GM19193 (cell line): ENCODE results near the gene PACRG.

ENCODE experiments used
- POLR2A ChIP-seq: IDR thresholded peaks from 4 replicates; pipeline ENCODE4 v1.6.1; 2011; ENCODE audit not compliant: insufficient read depth, insufficient read length; ENCODE audit errors: extremely low read depth

Gene PACRG

DNA sequence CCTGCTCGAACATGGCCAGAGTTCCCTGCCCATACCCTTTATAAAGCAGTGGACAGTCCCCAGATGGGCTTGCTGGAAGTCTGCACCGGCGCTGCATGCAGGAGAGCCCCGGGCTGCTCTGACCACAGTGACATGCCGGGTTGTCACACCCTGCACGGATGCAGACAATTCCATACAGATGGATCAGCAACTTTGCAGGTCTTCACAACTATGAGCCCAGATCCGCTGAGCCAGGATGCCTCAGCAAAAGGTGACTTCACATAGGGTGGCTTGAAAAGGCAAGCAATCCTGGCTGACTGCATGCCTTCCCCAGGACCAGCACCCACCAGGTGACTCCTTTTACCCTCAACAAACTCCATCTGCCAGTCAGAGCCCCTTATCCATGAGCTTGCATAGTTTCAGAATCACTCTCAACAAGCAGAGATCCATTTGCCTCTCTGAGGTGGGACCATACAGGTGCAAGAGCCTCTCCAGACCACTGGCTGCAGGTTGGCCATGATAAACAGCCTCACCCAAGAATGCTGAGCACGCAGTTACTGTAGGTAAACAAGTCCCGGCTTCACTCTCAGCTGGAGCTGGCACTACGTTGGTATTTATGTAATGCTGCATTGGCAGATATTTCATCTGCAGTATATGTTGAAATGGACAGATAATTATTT is 503.7 kb downstream of the PACRG start:
- TF ChIP-seq POLR2A = no peak

DNA sequence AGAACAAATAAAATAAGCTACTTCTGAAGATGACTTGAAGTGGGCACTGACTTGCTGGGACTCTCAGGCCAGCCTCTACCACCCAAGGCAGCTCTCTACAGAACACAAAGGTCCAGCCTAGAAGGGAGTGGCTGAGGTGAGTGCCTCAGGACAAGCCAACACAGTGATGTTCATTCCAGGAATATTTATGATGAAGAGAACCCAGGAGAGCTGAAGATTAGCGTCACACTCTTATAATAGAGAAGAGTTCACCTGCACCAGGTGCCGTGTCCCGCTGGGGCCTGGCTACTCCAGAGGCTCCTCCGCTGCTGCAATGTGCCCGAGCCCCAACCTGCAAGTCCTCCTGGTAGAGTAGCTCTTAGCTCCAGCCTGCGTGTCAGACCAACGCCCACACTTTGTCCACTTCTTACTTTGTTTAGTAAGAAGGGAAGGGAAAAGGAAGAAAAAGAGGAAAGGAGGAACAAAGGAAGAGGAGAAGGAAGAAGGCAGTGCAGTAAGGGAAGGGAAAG is 504.3 kb downstream of the PACRG start:
- no peak for TF ChIP-seq POLR2A

DNA sequence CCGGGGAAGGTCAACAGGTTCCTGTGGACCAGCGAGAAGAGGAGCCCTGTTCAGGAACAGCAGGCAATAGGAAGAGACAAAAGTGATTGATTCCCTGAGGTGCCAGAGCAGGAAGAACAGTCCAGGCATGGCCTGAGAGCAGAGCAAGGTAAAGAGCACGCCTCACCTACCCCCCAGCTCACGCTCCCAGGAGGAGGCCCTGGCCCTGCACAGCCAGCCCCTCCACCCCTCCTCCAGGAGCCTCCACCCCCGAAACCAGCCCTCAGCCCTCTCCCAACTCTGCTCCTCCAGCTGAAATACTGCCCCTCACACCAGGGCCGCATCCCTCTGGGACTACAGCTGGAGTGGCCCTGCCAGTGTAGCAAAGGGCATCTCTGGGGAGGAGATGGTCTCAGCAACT is 504.9 kb downstream of the PACRG start:
- no peak for TF ChIP-seq POLR2A

DNA sequence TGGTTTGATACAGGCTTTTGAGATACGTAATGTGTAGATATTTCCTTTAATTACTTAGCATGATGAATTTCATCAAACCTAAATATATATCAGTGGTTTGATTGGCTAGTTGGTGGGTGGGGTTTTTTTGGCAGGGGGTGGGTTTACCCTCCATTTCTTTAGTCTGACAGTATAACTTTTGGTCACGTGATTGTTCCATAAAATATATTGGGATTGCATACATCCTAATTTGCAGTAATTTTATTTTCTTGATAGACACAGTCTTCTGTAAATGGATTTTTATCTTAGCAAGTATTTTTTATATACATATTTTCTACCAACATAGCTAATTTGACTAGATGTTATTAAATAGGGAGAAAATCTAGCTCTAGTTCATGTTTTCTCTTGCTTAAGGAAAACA is 509.3 kb downstream of the PACRG start:
- no peak for TF ChIP-seq POLR2A

DNA sequence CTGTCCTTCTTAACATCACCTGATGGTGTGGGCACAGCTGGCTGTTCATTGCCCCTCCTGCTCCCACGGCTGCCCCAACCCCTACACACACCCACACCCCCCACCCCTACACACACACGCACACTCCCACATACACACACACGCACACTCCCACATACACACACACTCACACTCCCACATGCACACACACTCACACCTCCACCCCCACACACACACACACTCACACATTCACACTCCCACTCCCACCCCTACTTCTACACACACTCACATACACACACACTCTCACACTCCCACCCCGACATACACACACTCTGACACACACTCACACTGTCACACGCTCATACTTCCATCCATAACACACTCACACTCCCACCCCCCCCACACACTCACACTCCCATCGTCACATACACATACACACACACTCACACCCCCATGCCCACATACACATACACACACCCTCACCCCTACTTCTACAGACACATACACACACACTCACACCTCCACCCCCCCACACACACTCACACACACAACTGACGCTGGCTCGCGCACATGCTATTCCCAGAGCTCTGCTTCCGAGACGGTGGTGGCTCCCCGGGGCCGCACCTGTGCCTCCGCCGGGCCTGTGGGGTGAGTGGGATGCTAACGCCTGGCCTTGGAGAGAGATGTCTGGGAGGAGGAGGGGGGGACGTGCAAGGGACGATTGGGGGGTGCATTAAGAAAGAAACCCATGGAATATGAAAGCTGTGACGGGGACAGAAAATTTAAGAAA is 512.0 kb downstream of the PACRG start:
- no peak for TF ChIP-seq POLR2A

DNA sequence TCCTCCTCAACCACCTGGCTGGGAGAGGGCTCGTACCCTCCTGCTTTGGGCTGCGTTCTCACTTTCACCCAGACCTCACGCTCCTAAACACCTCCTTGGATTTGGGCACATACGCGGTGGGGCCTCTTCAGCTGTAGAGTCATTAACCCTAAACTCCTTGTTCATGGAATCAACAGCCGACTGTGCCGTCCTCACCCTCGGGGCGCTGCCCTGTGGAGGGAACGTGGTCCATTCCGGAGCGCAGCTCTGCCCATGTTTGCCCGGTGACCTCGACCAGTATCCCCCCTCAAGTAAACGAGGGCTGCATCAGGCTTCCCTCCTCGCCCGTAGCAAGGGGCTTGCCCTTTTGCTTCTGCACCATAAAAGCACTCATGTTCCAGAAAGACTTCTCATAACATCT is 512.8 kb downstream of the PACRG start:
- TF ChIP-seq POLR2A = no peak

DNA sequence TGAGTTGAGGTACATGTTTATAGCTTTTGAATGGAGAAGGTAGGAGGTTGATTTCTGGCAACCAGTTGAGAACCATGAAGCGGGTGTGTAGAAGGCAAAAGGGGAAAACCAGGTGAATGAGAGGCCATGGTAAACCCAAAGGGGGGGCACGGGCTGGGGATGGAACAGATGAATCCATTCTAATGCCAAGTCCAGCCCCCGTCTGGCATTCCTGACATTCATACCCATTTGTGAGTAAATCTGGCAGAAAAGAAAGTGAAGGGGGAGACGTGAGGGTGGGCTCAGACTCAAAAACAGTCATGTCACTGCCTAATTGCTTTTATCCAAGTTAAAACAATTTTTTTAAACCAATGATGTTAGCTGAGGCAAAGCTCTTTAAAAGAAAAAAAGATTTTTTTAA is 513.9 kb downstream of the PACRG start:
- TF ChIP-seq POLR2A = no peak

DNA sequence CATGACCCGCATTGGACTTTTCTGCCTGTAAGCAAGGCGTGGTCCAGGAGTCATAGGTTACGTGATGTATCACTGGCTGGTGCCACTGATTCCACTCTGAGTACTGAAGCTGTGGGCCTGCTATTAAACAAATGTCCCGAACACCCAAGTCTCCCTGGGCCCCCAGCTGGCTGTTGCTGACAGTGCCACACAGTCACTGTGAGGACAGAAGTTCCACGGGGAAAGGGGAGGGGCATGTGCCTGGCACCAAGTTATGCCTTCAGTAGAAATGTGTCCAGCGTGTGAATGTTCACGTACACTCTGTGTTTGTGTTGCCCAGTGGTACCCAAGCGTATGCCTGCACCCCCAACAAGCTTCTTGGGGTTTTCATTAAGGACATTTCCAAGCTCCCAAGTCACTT is 515.3 kb downstream of the PACRG start:
- TF ChIP-seq POLR2A = no peak

DNA sequence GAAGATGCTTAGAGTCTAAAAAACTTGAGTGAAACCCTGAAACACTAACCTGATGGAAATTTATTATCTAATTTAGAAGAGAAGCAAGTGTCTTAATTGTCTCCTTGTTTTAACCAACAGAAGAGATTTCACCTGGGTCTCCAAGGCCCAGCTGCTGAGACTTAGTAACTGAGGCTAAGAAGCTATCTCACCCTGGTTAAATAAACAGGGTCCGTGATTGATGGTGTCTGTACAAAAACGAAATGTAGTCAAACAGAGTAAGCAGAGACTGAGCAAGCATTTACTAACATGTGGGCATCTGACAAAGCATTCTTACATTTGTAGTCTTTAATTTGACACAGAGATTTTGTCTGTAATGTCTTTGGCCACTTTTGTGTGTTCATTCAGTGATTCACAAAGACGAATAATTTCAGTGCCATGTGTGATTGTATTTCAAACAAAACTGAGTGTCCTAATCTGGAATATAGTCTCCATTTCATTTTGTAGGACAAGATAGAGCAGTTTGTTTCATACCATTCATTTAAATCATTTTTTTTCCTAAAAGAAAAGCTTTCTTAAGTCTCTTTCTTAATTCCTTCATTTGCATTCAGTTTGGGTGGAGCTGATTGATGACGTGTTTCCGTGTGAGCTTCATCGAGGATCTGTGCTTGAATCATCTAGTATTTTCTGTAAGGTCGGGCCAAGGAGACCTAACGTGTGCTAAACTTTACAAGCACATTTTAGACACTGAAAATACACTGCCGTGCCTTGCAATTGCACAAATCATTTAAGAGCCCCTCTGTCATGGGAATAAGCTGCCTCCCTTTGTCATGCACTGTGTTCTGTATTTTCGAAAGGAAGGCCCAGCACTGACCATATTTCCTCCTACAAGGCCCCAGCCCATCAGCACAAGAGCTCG is 516.2 kb downstream of the PACRG start:
- no peak for TF ChIP-seq POLR2A

DNA sequence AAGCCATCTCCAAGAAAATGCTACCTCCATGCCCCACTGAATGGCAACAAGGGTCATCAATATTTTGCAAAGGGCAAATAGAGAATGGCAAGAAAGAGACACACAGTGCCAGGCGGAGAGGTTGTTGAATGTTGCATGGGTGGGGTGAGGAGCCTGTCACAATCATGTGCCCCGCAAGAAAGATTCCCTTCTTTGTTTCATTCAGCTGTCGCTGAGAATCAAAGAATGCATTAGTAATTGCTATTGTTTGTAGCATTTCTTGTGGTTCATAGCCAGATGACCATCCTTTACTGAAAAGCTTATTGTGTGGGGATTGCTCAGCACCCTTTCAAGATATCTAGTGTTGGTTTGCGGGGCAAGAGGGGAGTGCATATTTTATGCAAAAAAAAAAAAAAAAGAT is 520.3 kb downstream of the PACRG start:
- TF ChIP-seq POLR2A = no peak

DNA sequence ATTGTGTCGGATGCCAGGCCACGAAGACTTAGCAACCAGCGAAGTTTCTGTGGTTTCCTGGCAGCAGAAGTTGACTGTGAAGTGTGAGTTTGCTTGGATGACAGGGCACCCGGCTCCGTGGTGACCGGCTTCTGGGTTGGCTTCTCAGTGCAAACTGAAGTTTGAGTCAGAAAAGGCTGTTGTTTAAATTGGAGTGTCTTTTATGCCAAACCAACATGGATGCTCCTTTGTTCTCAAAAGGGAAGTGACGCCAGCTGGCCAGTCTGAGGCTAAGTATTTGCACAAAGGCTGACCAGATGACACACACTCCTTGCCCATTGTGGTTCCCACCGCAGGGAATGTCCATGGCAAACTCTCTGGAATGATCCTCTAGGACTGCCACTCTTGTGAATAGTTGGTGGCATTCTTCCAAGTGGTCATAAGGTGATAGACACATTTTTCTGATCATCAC is 521.9 kb downstream of the PACRG start:
- no peak for TF ChIP-seq POLR2A

DNA sequence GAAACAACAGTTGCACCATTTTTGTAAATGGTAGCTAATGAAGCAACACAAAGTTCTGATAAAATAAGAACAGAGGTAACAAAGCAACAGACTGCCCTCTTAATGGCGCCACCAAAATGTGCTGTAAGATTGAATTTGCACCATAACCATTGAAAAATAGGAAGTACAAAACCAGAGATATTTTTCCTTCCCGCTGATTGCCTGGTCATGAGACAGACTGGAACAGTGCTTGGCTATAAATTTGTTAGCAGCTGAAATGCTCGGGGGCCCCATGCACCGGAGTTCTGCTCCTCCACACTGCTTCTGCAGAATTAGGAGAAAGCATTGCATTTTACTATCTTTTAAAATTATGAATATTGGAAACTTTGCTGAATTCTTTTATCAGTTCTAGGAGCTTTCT is 522.3 kb downstream of the PACRG start:
- TF ChIP-seq POLR2A = no peak

DNA sequence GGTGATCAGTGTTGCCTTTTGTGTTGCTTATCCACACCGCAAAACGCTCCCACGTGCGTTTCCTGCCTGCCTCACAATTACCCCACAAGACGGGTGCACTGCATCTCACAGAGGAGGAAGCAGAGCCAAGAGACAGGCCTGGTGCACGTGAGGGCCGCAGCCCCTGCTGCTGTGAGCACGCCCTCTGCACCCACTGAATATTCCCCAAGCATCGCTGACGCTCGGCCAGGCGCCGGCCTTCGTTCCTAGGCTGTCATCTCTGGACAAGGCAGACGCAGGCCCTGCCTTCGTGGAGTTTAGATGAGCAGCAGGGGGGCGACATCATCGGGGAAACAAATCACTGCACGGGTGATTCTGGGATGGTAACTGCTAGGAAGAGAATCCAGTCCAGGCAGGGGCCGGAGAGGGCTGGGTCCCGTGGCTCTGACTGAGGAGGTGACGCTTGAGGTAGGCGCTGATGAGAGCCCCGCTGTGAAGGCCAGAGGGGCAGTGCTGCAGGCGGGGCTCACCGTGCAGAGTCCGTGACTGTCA is 524.4 kb downstream of the PACRG start:
- no peak for TF ChIP-seq POLR2A

DNA sequence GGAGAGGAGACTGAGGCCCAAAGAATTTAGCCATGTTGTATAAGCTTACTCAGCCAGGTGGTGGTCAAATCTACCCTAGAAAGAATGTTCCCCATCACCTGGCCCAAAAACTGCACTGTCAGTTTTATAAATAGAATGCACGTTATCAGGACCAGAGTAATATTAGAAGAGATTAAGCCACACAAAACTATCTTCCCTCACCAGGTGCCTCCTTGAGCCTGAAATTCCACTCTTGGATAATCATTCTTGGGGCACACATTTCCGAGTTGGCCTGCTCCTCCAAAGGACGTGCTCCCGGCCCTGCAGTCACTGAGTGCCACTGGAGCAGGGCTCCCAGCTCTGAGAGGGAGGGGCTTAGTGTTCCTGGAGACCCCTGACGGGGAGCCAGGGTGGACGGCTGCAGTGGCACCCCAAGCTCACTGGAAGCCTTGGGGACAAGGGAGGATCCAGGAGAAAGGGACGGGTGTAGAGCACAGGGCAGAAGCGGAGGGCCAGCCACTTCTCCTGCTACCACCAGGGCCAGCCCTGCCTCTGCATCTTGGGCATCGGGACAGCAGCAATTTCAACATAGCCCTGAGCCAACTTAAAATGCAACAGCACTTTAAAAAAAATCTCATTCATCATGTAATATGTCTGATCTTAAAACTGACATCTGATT is 525.9 kb downstream of the PACRG start:
- no peak for TF ChIP-seq POLR2A
